Tibial artery (tissue), 4 donors: ENCODE data around the gene FTCDNL1.

Experiments
- DNase-seq, 2 donors: peaks; one replicate each; pipeline ENCODE4 v3.0.0-alpha.2; 2019
- H3K27ac ChIP-seq, 2 donors: fragments of 200-600 bp; sonication (generic) in 1 of 2; 1 replicate in 1 of 2; 2 replicates in 1 of 2; pipeline ENCODE4 v1.5.1; 2018 to 2019; ENCODE audit warnings: mild to moderate bottlenecking in 1 of 2
- H3K27me3 ChIP-seq, 2 donors: fragments of 200-600 bp; sonication (generic) in 1 of 2; one replicate each; pipeline versions ENCODE4 v1.5.1 to v1.6.0; 2016 to 2019
- H3K36me3 ChIP-seq, 3 donors: fragments of 200-600 bp; sonication (generic) in 2 of 3; one replicate each; pipeline ENCODE4 v1.5.1; 2016 to 2019; ENCODE audit warnings: mild to moderate bottlenecking in 2 of 3
- H3K4me1 ChIP-seq, 4 donors: fragments of 200-600 bp; sonication (generic) in 2 of 4; 1 replicate in 3 of 4; 2 replicates in 1 of 4; pipeline ENCODE4 v1.5.1; 2016 to 2019
- H3K4me3 ChIP-seq, 2 donors: fragments of 200-600 bp; sonication (generic) in 1 of 2; 1 replicate in 1 of 2; 2 replicates in 1 of 2; pipeline ENCODE4 v1.5.1; 2018 to 2019; ENCODE audit warnings: mild to moderate bottlenecking in 2 of 2
- H3K9me3 ChIP-seq, 3 donors: fragments of 200-600 bp; sonication (generic) in 1 of 3; one replicate each; pipeline ENCODE4 v1.5.1; 2016 to 2019
- CTCF ChIP-seq, 2 experiments: fragments of 200-600 bp in 1 of 2; fragments of 450-650 bp in 1 of 2; IDR thresholded peaks; one replicate each; pipeline ENCODE4 v1.5.1; 2017 to 2019; ENCODE audit warnings: antibody characterized with exemption in 2 of 2, mild to moderate bottlenecking in 1 of 2, moderate library complexity in 1 of 2
- intact Hi-C: fragments of 100-400 bp; cut with DNase I; formaldehyde crosslinking; loops from one replicate; pipeline ENCODE4 v1.15.0; 2023; ENCODE audit warnings: low total_unique reads

Gene FTCDNL1

GRCh38 chr2:199743415-199744120, 107.4 kb downstream of the FTCDNL1 start:
- Histone ChIP-seq H3K4me1 (peaks cover 0 to 6% (median 0%) of the 10 kb centered on the region in 4 donors), H3K27ac (no peak overlapping the region), H3K9me3 (no peaks in the 10 kb centered on the region), H3K36me3 (no peaks in the 10 kb centered on the region), H3K27me3 (peaks cover 0 to 17% of the 10 kb centered on the region in 2 donors), H3K4me3 (no peak overlapping the region)
- intact Hi-C loops: loop anchor here (10.0 kb wide), 1 partner anchor 1429 kb away; no protein-coding TSS in a partner anchor
- no peak for TF ChIP-seq CTCF (IDR thresholded peaks at IDR 0.05)
- no peak for DNase-seq

GRCh38 chr2:199742884-199743283, 108.1 kb downstream of the FTCDNL1 start:
- TF ChIP-seq CTCF (IDR thresholded peaks at IDR 0.05): no peak
- no peak for DNase-seq
- Histone ChIP-seq H3K9me3 (no peaks in the 10 kb centered on the region), H3K4me1 (peaks cover 0 to 6% (median 0%) of the 10 kb centered on the region in 4 donors), H3K27me3 (peaks cover 0 to 19% of the 10 kb centered on the region in 2 donors), H3K4me3 (no peak overlapping the region), H3K27ac (no peak overlapping the region), H3K36me3 (no peaks in the 10 kb centered on the region)
- intact Hi-C loops: loop anchor here (10.0 kb wide), 1 partner anchor 1428 kb away; no protein-coding TSS in a partner anchor

- Histone ChIP-seq H3K9me3 (no peaks in the 10 kb centered on the region), H3K36me3 (no peaks in the 10 kb centered on the region), H3K4me3 (no peak overlapping the region), H3K27me3 (peaks cover 0 to 19% of the 10 kb centered on the region in 2 donors), H3K4me1 (peaks cover 0 to 6% (median 0%) of the 10 kb centered on the region in 4 donors), H3K27ac (no peak overlapping the region)
- intact Hi-C loops: loop anchor here (10.0 kb wide), 1 partner anchor 1425 kb away; no protein-coding TSS in a partner anchor
- TF ChIP-seq CTCF (IDR thresholded peaks at IDR 0.05): no peak
- no peak for DNase-seq
These were observed 110.9 kb downstream of the FTCDNL1 start for GRCh38 chr2:199740111-199740428.

GRCh38 chr2:199739413-199740110, 111.4 kb downstream of the FTCDNL1 start:
- Histone ChIP-seq H3K9me3 (no peaks in the 10 kb centered on the region), H3K36me3 (no peaks in the 10 kb centered on the region), H3K4me1 (peaks cover 0 to 6% (median 0%) of the 10 kb centered on the region in 4 donors), H3K4me3 (no peak overlapping the region), H3K27me3 (peaks cover 0 to 19% of the 10 kb centered on the region in 2 donors), H3K27ac (no peak overlapping the region)
- peak; percentile 59 to 69 for DNase-seq
- intact Hi-C loops: loop anchor here (10.0 kb wide), 1 partner anchor 1425 kb away; no protein-coding TSS in a partner anchor
- peak; percentile 73 to 79 for TF ChIP-seq CTCF (IDR thresholded peaks at IDR 0.05)

- intact Hi-C loops: no loop called here
- DNase-seq: no peak
- H3K9me3 ChIP-seq: no peaks in the 10 kb centered on the region
- no peak overlapping the region for H3K27ac ChIP-seq
- peaks cover 0 to 19% of the 10 kb centered on the region in 2 donors for H3K27me3 ChIP-seq
- no peak for TF ChIP-seq CTCF (IDR thresholded peaks at IDR 0.05)
- H3K36me3 ChIP-seq: no peaks in the 10 kb centered on the region
- peaks cover 0 to 6% (median 0%) of the 10 kb centered on the region in 4 donors for H3K4me1 ChIP-seq
- no peak overlapping the region for H3K4me3 ChIP-seq
These were observed 112.1 kb downstream of the FTCDNL1 start for GRCh38 chr2:199738727-199739412.
